ENCODE data around the gene HEG1. TPM values are rescaled to one million over a fixed set of nuclear protein-coding genes. Genes with fewer than 3 reads are reported as not detected.

Gene HEG1
- total and polyA plus RNA-seq, 2 of the 4 experiments (the other 2 are of a cell fraction): 25.6 to 43.4 TPM

GRCh38 chr3:125072749-125073389 is 17.1 kb upstream of the HEG1 start:
- Histone ChIP-seq H3K4me2 (ENCODE audit: low read depth, low read length) (no peak overlapping the region), H3K9me3 (ENCODE audit: control insufficient read depth, insufficient read depth, low read length) (no peaks in the 10 kb centered on the region), H3K56ac (ENCODE audit: extremely low read depth, insufficient read depth, low read length) (no peak overlapping the region), H2BK20ac (ENCODE audit: low read depth, low read length) (peak overlapping the region; percentile 80), H2BK5ac (ENCODE audit: low read depth, low read length, poor library complexity, severe bottlenecking) (peak overlapping the region; percentile 40), H4K5ac (ENCODE audit: low read depth, low read length) (no peak overlapping the region), H3K4me3 (ENCODE audit: insufficient read depth, low read depth, low read length) (no peak overlapping the region), H2BK15ac (ENCODE audit: low read depth, low read length) (peak overlapping the region; percentile 75; the same call in 2 of the 3 replicates), H3K4me1 (ENCODE audit: control insufficient read depth, insufficient read depth, low read length) (peaks cover 15% of the 10 kb centered on the region), H3K18ac (ENCODE audit: low read depth, low read length) (peak overlapping the region; percentile 3; the same call in 1 of the 2 replicates), H3K27me3 (ENCODE audit: control insufficient read depth, insufficient read depth, low read length) (no peaks in the 10 kb centered on the region), H3K9ac (ENCODE audit: low read depth, low read length) (no peak overlapping the region), H2AFZ (replicated peaks; ENCODE audit: low read length, poor library complexity) (peak overlapping the region; percentile 60), H2BK120ac (ENCODE audit: low read depth, low read length) (peak overlapping the region; percentile 85), H3K4ac (ENCODE audit: low read depth, low read length) (peak overlapping the region; percentile 74), H3K9me1 (ENCODE audit: insufficient read depth, low read length) (no peaks in the 10 kb centered on the region; the same call in 1 of the 2 replicates), H4K8ac (ENCODE audit: low read depth in 2 of 2, low read length in 2 of 2) (peak overlapping the region in 1 of 2 experiments; percentile 55; a peak in 2 of 4 replicates), H4K20me1 (ENCODE audit: insufficient read depth, low read length) (no peaks in the 10 kb centered on the region), H3K27ac (ENCODE audit: insufficient read depth, low read length) (peak overlapping the region; percentile 27; the same call in 1 of the 2 replicates), H3K36me3 (ENCODE audit: control insufficient read depth, insufficient read depth, low read length) (no peaks in the 10 kb centered on the region), H3K79me1 (ENCODE audit: low read depth in 1 of 2, low read length in 2 of 2) (no peaks in the 10 kb centered on the region), H2AK9ac (replicated peaks; ENCODE audit: low read depth, low read length, poor library complexity) (peak overlapping the region; percentile 19), H2AK5ac (ENCODE audit: low read depth, low read length) (peak overlapping the region; percentile 64), H4K91ac (ENCODE audit: insufficient read depth, low read depth, low read length) (peak overlapping the region; percentile 80), H3K14ac (replicated peaks; ENCODE audit: low read depth, low read length) (peak overlapping the region; percentile 84), H3K23ac (ENCODE audit: low read depth, low read length) (peak overlapping the region; percentile 64; the same call in 1 of the 2 replicates)
- dilution Hi-C loops (cut with HindIII; ENCODE audit: low sequenced_read_pairs, unreplicated experiment) (no loop called here), in situ Hi-C loops (cut with MboI; ENCODE audit: low sequenced_read_pairs) (no loop called here), intact Hi-C loops (cut with micrococcal nuclease) (no loop called here)
- ATAC-seq (ENCODE audit: low read depth) (no peak), DNase-seq (no peak)
- TF ChIP-seq USF2 (IDR thresholded peaks at IDR 0.05; ENCODE audit: low read depth, low read length) (no peak), BHLHE40 (IDR thresholded peaks at IDR 0.05; ENCODE audit: low read depth, low read length) (no peak), CTCF (conservative IDR thresholded peaks at IDR 0.05; ENCODE audit: low read depth, low read length) (no peak), NFE2L2 (IDR thresholded peaks at IDR 0.05; ENCODE audit: low read depth, low read length) (no peak)
- no TSS peak for BruUV-seq (replicated peaks)
- ChIA-PET CTCF (no interaction called here), POLR2A (ENCODE audit: unreplicated experiment) (interaction anchor here (1.5 kb wide), 1 partner anchor 10 kb away, joined by 5 read pairs; no protein-coding TSS in a partner anchor)
- no CpG with 5 or more reads among the region's 4 CpGs for WGBS, 2 experiments (ENCODE audit: extremely low coverage in 2 of 2, insufficient read length in 1 of 2)
